Activated naive CD4-positive, alpha-beta T cell treated with anti-CD3 and anti-CD28 coated beads, Interleukin-2, amount 10 ng/mL, durations not matched to agents 7 days and 5 days (primary cell): ENCODE data around the gene GPR6.

Experiments
- CTCF ChIA-PET: fragments of 350-600 bp; sonication (Branson Sonifier 250); formaldehyde crosslinking; loops from one replicate; lab custom pipeline; 2021; ENCODE audit warnings: antibody characterized with exemption; lab: Charles Lee
- DNase-seq: peaks from one replicate; pipeline ENCODE4 v3.0.0-alpha.2; 2020
- H3K27ac Mint-ChIP-seq: one replicate; pipeline ENCODE4 v1.8.0; 2021; ENCODE audit warnings: mild to moderate bottlenecking, moderate library complexity, mixed read lengths
- H3K27me3 Mint-ChIP-seq: one replicate; pipeline ENCODE4 v1.8.0; 2021; ENCODE audit warnings: mild to moderate bottlenecking, mixed read lengths
- H3K36me3 Mint-ChIP-seq: one replicate; pipeline ENCODE4 v1.8.0; 2021; ENCODE audit warnings: mixed read lengths
- H3K4me1 Mint-ChIP-seq: one replicate; pipeline ENCODE4 v1.8.0; 2021; ENCODE audit warnings: mixed read lengths
- H3K4me3 Mint-ChIP-seq: one replicate; pipeline ENCODE4 v1.8.0; 2021; ENCODE audit warnings: mild to moderate bottlenecking, moderate library complexity, mixed read lengths
- H3K9me3 Mint-ChIP-seq: one replicate; pipeline ENCODE4 v1.8.0; 2021; ENCODE audit warnings: mixed read lengths

GPR6 gene

GRCh38 chr6:109978174-109979032 is at the start of gene GPR6:
Gene GPR6, plus strand, starts transcription at chr6:109978311. Its CDS starts 802 bp downstream, at chr6:109979113.
- Mint-ChIP-seq H3K27me3 (peaks cover 46% of the 10 kb centered on the region), H3K9me3 (no peaks in the 10 kb centered on the region), H3K4me3 (no peak within 1 kb of the TSS), H3K4me1 (no peaks in the 10 kb centered on the region), H3K36me3 (no peaks in the 10 kb centered on the region), H3K27ac (no peak within 1 kb of the TSS)
- DNase-seq = peak; percentile 77
- CTCF ChIA-PET = no interaction called here

GRCh38 chr6:109934293-109934692 is 43.8 kb upstream of the GPR6 start:
- CTCF ChIA-PET = no interaction called here
- no peak for DNase-seq
- Mint-ChIP-seq H3K4me3 (no peak overlapping the region), H3K27me3 (peaks cover 1% of the 10 kb centered on the region), H3K36me3 (no peaks in the 10 kb centered on the region), H3K4me1 (no peaks in the 10 kb centered on the region), H3K27ac (no peak overlapping the region), H3K9me3 (peaks cover 9% of the 10 kb centered on the region)

- Mint-ChIP-seq H3K27me3 (peaks cover 4% of the 10 kb centered on the region), H3K4me1 (no peaks in the 10 kb centered on the region), H3K9me3 (peaks cover 8% of the 10 kb centered on the region), H3K36me3 (no peaks in the 10 kb centered on the region), H3K27ac (no peak overlapping the region), H3K4me3 (no peak overlapping the region)
- no peak for DNase-seq
- CTCF ChIA-PET = no interaction called here
Observed at GRCh38 chr6:109939654-109940053, 38.5 kb upstream of the GPR6 start.

GRCh38 chr6:109944448-109944847 is 33.7 kb upstream of the GPR6 start:
- CTCF ChIA-PET = no interaction called here
- H3K36me3 Mint-ChIP-seq = no peaks in the 10 kb centered on the region
- peaks cover 14% of the 10 kb centered on the region for H3K27me3 Mint-ChIP-seq
- no peak for DNase-seq
- H3K4me3 Mint-ChIP-seq = no peak overlapping the region
- H3K27ac Mint-ChIP-seq = no peak overlapping the region
- H3K4me1 Mint-ChIP-seq = no peaks in the 10 kb centered on the region
- H3K9me3 Mint-ChIP-seq = no peaks in the 10 kb centered on the region

- CTCF ChIA-PET = no interaction called here
- Mint-ChIP-seq H3K27ac (no peak overlapping the region), H3K9me3 (no peaks in the 10 kb centered on the region), H3K4me1 (no peaks in the 10 kb centered on the region), H3K4me3 (no peak overlapping the region), H3K27me3 (peaks cover 16% of the 10 kb centered on the region), H3K36me3 (no peaks in the 10 kb centered on the region)
- no peak for DNase-seq
Observed at GRCh38 chr6:109945091-109945490, 33.0 kb upstream of the GPR6 start.

GRCh38 chr6:109946979-109947378 is 31.1 kb upstream of the GPR6 start:
- DNase-seq = no peak
- H3K9me3 Mint-ChIP-seq = no peaks in the 10 kb centered on the region
- CTCF ChIA-PET = no interaction called here
- H3K4me3 Mint-ChIP-seq = no peak overlapping the region
- H3K27me3 Mint-ChIP-seq = peaks cover 16% of the 10 kb centered on the region
- no peaks in the 10 kb centered on the region for H3K36me3 Mint-ChIP-seq
- no peak overlapping the region for H3K27ac Mint-ChIP-seq
- no peaks in the 10 kb centered on the region for H3K4me1 Mint-ChIP-seq

GRCh38 chr6:109949281-109950065 is 28.6 kb upstream of the GPR6 start:
- peaks cover 16% of the 10 kb centered on the region for H3K27me3 Mint-ChIP-seq
- H3K36me3 Mint-ChIP-seq = no peaks in the 10 kb centered on the region
- H3K27ac Mint-ChIP-seq = no peak overlapping the region
- DNase-seq = no peak
- no peak overlapping the region for H3K4me3 Mint-ChIP-seq
- H3K4me1 Mint-ChIP-seq = no peaks in the 10 kb centered on the region
- H3K9me3 Mint-ChIP-seq = no peaks in the 10 kb centered on the region
- CTCF ChIA-PET = no interaction called here

GRCh38 chr6:109955491-109955890 is 22.6 kb upstream of the GPR6 start:
- Mint-ChIP-seq H3K27ac (no peak overlapping the region), H3K9me3 (no peaks in the 10 kb centered on the region), H3K27me3 (peaks cover 16% of the 10 kb centered on the region), H3K36me3 (no peaks in the 10 kb centered on the region), H3K4me3 (no peak overlapping the region), H3K4me1 (no peaks in the 10 kb centered on the region)
- CTCF ChIA-PET = no interaction called here
- DNase-seq = no peak

- Mint-ChIP-seq H3K36me3 (no peaks in the 10 kb centered on the region), H3K27ac (no peak overlapping the region), H3K4me1 (no peaks in the 10 kb centered on the region), H3K9me3 (no peaks in the 10 kb centered on the region), H3K27me3 (peaks cover 16% of the 10 kb centered on the region), H3K4me3 (no peak overlapping the region)
- CTCF ChIA-PET = no interaction called here
- DNase-seq = no peak
Observed at GRCh38 chr6:109958626-109959025, 19.5 kb upstream of the GPR6 start.

GRCh38 chr6:109961611-109962041 is 16.5 kb upstream of the GPR6 start:
- H3K27me3 Mint-ChIP-seq = peaks cover 15% of the 10 kb centered on the region
- CTCF ChIA-PET = no interaction called here
- no peaks in the 10 kb centered on the region for H3K9me3 Mint-ChIP-seq
- H3K36me3 Mint-ChIP-seq = no peaks in the 10 kb centered on the region
- no peak overlapping the region for H3K27ac Mint-ChIP-seq
- DNase-seq = no peak
- H3K4me1 Mint-ChIP-seq = no peaks in the 10 kb centered on the region
- no peak overlapping the region for H3K4me3 Mint-ChIP-seq

GRCh38 chr6:109962271-109962670 is 15.8 kb upstream of the GPR6 start:
- H3K36me3 Mint-ChIP-seq = no peaks in the 10 kb centered on the region
- no peak overlapping the region for H3K27ac Mint-ChIP-seq
- no peak overlapping the region for H3K4me3 Mint-ChIP-seq
- no peaks in the 10 kb centered on the region for H3K4me1 Mint-ChIP-seq
- CTCF ChIA-PET = no interaction called here
- peaks cover 8% of the 10 kb centered on the region for H3K27me3 Mint-ChIP-seq
- no peak for DNase-seq
- H3K9me3 Mint-ChIP-seq = no peaks in the 10 kb centered on the region

GRCh38 chr6:109963598-109964170 is 14.4 kb upstream of the GPR6 start:
- no peak for DNase-seq
- Mint-ChIP-seq H3K27me3 (peaks cover 6% of the 10 kb centered on the region), H3K4me1 (no peaks in the 10 kb centered on the region), H3K27ac (no peak overlapping the region), H3K36me3 (no peaks in the 10 kb centered on the region), H3K4me3 (no peak overlapping the region), H3K9me3 (no peaks in the 10 kb centered on the region)
- CTCF ChIA-PET = interaction anchor here (0.9 to 1.0 kb wide), 2 partner anchors 76 to 134 kb away, joined by 3 read pairs; no protein-coding TSS in a partner anchor

GRCh38 chr6:109964949-109965348 is 13.2 kb upstream of the GPR6 start:
- no peaks in the 10 kb centered on the region for H3K9me3 Mint-ChIP-seq
- H3K27ac Mint-ChIP-seq = no peak overlapping the region
- no peak for DNase-seq
- H3K36me3 Mint-ChIP-seq = no peaks in the 10 kb centered on the region
- no peak overlapping the region for H3K4me3 Mint-ChIP-seq
- H3K27me3 Mint-ChIP-seq = peaks cover under 1% of the 10 kb centered on the region
- CTCF ChIA-PET = interaction anchor here (1.0 kb wide), 1 partner anchor 75 kb away, joined by 3 read pairs; no protein-coding TSS in a partner anchor
- H3K4me1 Mint-ChIP-seq = no peaks in the 10 kb centered on the region

GRCh38 chr6:109966299-109966698 is 11.8 kb upstream of the GPR6 start:
- no peaks in the 10 kb centered on the region for H3K9me3 Mint-ChIP-seq
- no peaks in the 10 kb centered on the region for H3K36me3 Mint-ChIP-seq
- H3K27ac Mint-ChIP-seq = no peak overlapping the region
- H3K4me1 Mint-ChIP-seq = no peaks in the 10 kb centered on the region
- CTCF ChIA-PET = no interaction called here
- DNase-seq = no peak
- no peak overlapping the region for H3K4me3 Mint-ChIP-seq
- H3K27me3 Mint-ChIP-seq = no peaks in the 10 kb centered on the region
